OCI-LY7 (cell line): ENCODE results near the gene GPBAR1. TPM values are rescaled to one million over a fixed set of nuclear protein-coding genes. Genes with fewer than 3 reads are reported as not detected.

Experiments
- BruUV-seq: library from RNA; stranded (reverse); fragments of 400-500 nt; replicated peaks from 2 replicates; lab custom pipeline; 2021; lab: Mats Ljungman, UMichigan
- CTCF ChIA-PET: fragments of 300-600 bp; sonication (Branson Sonifier 250); formaldehyde crosslinking; loops from one replicate; lab custom pipeline; 2022; ENCODE audit warnings: antibody characterized with exemption; ENCODE audit not compliant: unreplicated experiment; lab: Charles Lee
- POLR2A ChIA-PET: fragments of 300-600 bp; sonication (Branson Sonifier 250); formaldehyde crosslinking; loops from one replicate; lab custom pipeline; 2022; ENCODE audit warnings: antibody characterized with exemption; lab: Charles Lee
- DNase-seq: peaks from one replicate; pipeline ENCODE4 v3.0.0-alpha.2; 2015; ENCODE audit warnings: low spot score
- H2AFZ ChIP-seq: fragments of 200-600 bp; sonication (generic), shearing (Covaris generic); 2 replicates; pipeline ENCODE4 v1.6.1; 2014; ENCODE audit warnings: mild to moderate bottlenecking, antibody characterized with exemption, low read length, moderate library complexity
- H3K27ac ChIP-seq: fragments of 200-600 bp; sonication (generic); 2 replicates; pipeline ENCODE4 v1.5.1; 2014; ENCODE audit warnings: mixed run types, low read depth, mild to moderate bottlenecking, moderate library complexity, low read length, inconsistent platforms; ENCODE audit not compliant: poor library complexity, severe bottlenecking
- H3K36me3 ChIP-seq: fragments of 200-600 bp; sonication (generic); 2 replicates; pipeline ENCODE4 v1.6.1; 2014; ENCODE audit warnings: mild to moderate bottlenecking, antibody characterized with exemption, low read length, moderate library complexity, mixed read lengths; ENCODE audit not compliant: insufficient read depth
- H3K4me1 ChIP-seq: fragments of 200-600 bp; sonication (generic); 2 replicates; pipeline ENCODE4 v1.5.1; 2014; ENCODE audit warnings: mild to moderate bottlenecking, low read length; ENCODE audit not compliant: insufficient read depth, poor library complexity, severe bottlenecking
- H3K4me2 ChIP-seq: fragments of 200-600 bp; sonication (generic); 2 replicates; pipeline ENCODE4 v1.6.1; 2014; ENCODE audit warnings: mild to moderate bottlenecking, low read length
- H3K4me3 ChIP-seq: fragments of 200-600 bp; sonication (generic); 2 replicates; pipeline ENCODE4 v1.5.1; 2014; ENCODE audit warnings: mild to moderate bottlenecking, low read depth, low read length; ENCODE audit not compliant: poor library complexity, severe bottlenecking
- H3K79me2 ChIP-seq: fragments of 200-600 bp; sonication (generic); 2 replicates; pipeline ENCODE4 v1.6.1; 2016; ENCODE audit warnings: low read depth, mild to moderate bottlenecking, low read length, moderate library complexity, mixed read lengths; ENCODE audit not compliant: insufficient read depth
- H3K9me2 ChIP-seq: fragments of 200-600 bp; sonication (generic); 2 replicates; pipeline ENCODE4 v1.6.1; 2016; ENCODE audit warnings: mild to moderate bottlenecking, low read length, mixed read lengths; ENCODE audit not compliant: insufficient read depth
- H3K9me3 ChIP-seq: fragments of 200-600 bp; sonication (generic); 2 replicates; pipeline ENCODE4 v1.6.1; 2014; ENCODE audit warnings: mild to moderate bottlenecking, mixed run types, low read length, mixed read lengths
- H4K20me1 ChIP-seq: fragments of 200-600 bp; sonication (generic); 2 replicates; pipeline ENCODE4 v1.6.1; 2014; ENCODE audit warnings: mild to moderate bottlenecking, antibody characterized with exemption, low read length, moderate library complexity, mixed read lengths; ENCODE audit not compliant: insufficient read depth
- EZH2phosphoT487 ChIP-seq: fragments of 200-600 bp; sonication (generic); IDR thresholded peaks from 2 replicates; pipeline ENCODE4 v1.6.1; 2018; ENCODE audit warnings: low read depth, borderline replicate concordance, mild to moderate bottlenecking, mixed run types, antibody characterized with exemption, low read length, moderate library complexity, mixed read lengths
- intact Hi-C: fragments of 100-400 bp; cut with micrococcal nuclease; formaldehyde crosslinking; loops from one replicate; pipeline ENCODE4 v1.10.0; 2022; ENCODE audit not compliant: unreplicated experiment
- total RNA-seq, 2 experiments: library from RNA; depleted of rRNA in 1 of 2; stranded (reverse); fragments of >200 nt in 1 of 2; shearing (Covaris generic) in 1 of 2; gene quantifications; 2 replicates each; pipeline ENCODE4 v1.2.3, GENCODE V29; 2014 to 2022
- TF ChIP-seq, protein P1 (sequence below): fragments of 200-600 bp; sonication (generic); conservative IDR thresholded peaks from 2 replicates; pipeline ENCODE4 v1.5.1; 2014; ENCODE audit warnings: mild to moderate bottlenecking, antibody characterized with exemption, low read length, moderate library complexity, mixed read lengths

GPBAR1 gene
- total RNA-seq, 2 experiments from 2014 or later = 0.22 to 0.40 TPM

DNA sequence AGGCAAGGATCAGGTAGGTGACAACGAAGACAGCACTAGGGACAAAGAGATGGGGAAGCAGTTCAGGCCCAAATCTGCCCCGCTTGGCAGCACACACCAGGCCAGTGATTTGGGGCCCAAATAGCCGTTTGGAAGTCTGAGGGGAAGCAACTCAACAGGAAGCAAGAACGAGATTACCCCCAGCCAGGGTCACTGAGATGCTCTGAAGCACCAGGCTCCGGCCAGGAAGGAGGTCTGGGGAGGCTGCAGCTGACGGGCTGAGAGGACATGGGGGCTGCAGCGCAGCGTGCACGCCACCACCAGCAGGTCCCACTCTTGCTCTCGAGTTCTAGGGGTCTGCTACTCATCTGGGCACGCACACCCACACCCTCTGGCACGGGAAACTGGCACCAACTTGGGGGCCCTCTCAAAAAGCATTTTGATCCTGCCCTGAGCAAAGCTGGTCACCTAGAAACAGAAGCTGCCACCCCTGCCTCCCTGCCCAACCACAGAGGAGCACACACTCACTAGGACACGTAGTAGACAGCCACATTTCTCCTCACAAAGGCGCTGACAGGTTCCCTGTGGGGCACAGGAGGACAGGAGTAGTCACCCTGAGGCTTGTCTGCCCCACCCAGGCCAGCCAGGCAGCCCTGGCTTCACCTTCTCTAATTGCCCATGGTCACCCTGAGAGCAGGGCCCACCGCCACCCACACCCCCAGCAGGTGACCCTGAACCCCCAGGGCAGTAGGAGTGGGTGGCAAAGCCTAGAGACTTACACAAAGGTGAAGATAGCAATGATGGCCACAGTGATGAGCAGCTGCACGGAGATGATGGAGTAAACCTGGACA is 17.9 kb downstream of the GPBAR1 start:
- no TSS peak for BruUV-seq
- H3K4me1 ChIP-seq = no peaks in the 10 kb centered on the region
- H3K36me3 ChIP-seq = peaks cover 90% of the 10 kb centered on the region
- no peaks in the 10 kb centered on the region for H3K9me3 ChIP-seq
- TF ChIP-seq, protein P1, sequence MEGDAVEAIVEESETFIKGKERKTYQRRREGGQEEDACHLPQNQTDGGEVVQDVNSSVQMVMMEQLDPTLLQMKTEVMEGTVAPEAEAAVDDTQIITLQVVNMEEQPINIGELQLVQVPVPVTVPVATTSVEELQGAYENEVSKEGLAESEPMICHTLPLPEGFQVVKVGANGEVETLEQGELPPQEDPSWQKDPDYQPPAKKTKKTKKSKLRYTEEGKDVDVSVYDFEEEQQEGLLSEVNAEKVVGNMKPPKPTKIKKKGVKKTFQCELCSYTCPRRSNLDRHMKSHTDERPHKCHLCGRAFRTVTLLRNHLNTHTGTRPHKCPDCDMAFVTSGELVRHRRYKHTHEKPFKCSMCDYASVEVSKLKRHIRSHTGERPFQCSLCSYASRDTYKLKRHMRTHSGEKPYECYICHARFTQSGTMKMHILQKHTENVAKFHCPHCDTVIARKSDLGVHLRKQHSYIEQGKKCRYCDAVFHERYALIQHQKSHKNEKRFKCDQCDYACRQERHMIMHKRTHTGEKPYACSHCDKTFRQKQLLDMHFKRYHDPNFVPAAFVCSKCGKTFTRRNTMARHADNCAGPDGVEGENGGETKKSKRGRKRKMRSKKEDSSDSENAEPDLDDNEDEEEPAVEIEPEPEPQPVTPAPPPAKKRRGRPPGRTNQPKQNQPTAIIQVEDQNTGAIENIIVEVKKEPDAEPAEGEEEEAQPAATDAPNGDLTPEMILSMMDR = no peak
- no peak for TF ChIP-seq EZH2phosphoT487
- no peak overlapping the region for H2AFZ ChIP-seq
- no peak for DNase-seq
- no peak overlapping the region for H3K27ac ChIP-seq
- intact Hi-C loops = no loop called here
- no peaks in the 10 kb centered on the region for H3K9me2 ChIP-seq
- ChIA-PET CTCF (no interaction called here), POLR2A (no interaction called here)
- H4K20me1 ChIP-seq = no peaks in the 10 kb centered on the region
- H3K79me2 ChIP-seq = no peaks in the 10 kb centered on the region
- H3K4me3 ChIP-seq = no peak overlapping the region
- H3K4me2 ChIP-seq = no peak overlapping the region

DNA sequence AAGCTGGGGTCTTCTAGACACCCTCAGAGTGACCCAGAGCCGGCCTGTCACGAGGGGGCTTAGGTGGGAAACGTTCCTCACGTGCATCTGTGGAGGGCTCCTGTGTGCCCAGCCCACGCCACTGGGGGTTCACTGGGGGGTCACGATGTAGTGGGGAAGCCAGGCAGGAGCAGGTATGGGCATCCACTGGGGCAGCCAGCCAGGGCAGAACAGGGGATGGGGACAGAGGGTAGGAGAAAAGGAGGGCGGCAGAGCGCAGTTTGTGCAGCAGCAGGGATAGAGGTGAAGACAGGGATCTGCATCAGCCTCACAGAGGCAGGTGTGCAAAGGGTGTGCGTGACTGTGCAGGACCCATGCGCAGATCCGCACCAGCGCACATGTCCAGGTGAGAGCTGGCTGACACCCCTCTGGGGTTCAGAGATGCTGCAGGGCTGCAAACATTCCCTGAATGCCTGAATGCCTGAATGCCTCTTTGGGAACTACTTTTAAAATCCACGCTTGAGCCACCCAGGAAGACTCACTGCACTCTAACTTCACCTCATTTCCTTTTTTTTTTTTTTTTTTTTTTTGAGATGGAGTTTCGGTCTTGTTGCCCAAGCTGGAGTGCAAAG is 19.6 kb downstream of the GPBAR1 start:
- DNase-seq = no peak
- Histone ChIP-seq H3K36me3 (peaks cover 74% of the 10 kb centered on the region), H3K4me2 (no peak overlapping the region), H3K9me2 (no peaks in the 10 kb centered on the region), H3K9me3 (no peaks in the 10 kb centered on the region), H3K27ac (no peak overlapping the region), H3K4me1 (peaks cover 6% of the 10 kb centered on the region), H2AFZ (no peak overlapping the region), H3K4me3 (no peak overlapping the region), H3K79me2 (peaks cover 9% of the 10 kb centered on the region; the same call in 1 of the 2 replicates), H4K20me1 (no peaks in the 10 kb centered on the region)
- CTCF ChIA-PET = no interaction called here
- TF ChIP-seq EZH2phosphoT487 = no peak
- TF ChIP-seq, protein P1 = no peak
- intact Hi-C loops = no loop called here
- BruUV-seq = no TSS peak
- POLR2A ChIA-PET = interaction anchor here (0.6 to 0.8 kb wide), 2 partner anchors 59 to 1112 kb away, joined by 3 to 4 read pairs; no protein-coding TSS in a partner anchor
